Measurements from ENCODE around the gene LAP3.
"Not testable (repeated sequence)": the region's sequence is repeated elsewhere in the genome, so short reads cannot be mapped to it uniquely, and the experiment has no call there.

LAP3 gene

GRCh38 chr4:17576932-17577664, at the start of gene LAP3:
Gene LAP3 (plus strand): TSS chr4:17577198. CDS start chr4:17577466, 268 bp downstream.
- peak; percentile 95 for FAIRE-seq

GRCh38 chr4:17528551-17529165, 48.3 kb upstream of the LAP3 start:
- no peak for FAIRE-seq

GRCh38 chr4:17531538-17532285, 45.3 kb upstream of the LAP3 start:
- FAIRE-seq: no peak

GRCh38 chr4:17534705-17535104, 42.3 kb upstream of the LAP3 start:
- no peak for FAIRE-seq

GRCh38 chr4:17535242-17535641, 41.8 kb upstream of the LAP3 start:
- FAIRE-seq: no peak

- FAIRE-seq: no peak
Observed at GRCh38 chr4:17535906-17536305, 41.1 kb upstream of the LAP3 start.

GRCh38 chr4:17537060-17537459, 39.9 kb upstream of the LAP3 start:
- FAIRE-seq: not testable (repeated sequence)

GRCh38 chr4:17544205-17544604, 32.8 kb upstream of the LAP3 start:
- no peak for FAIRE-seq

- FAIRE-seq: no peak
Observed at GRCh38 chr4:17544831-17545234, 32.2 kb upstream of the LAP3 start.

GRCh38 chr4:17545374-17546140, 31.4 kb upstream of the LAP3 start:
- no peak for FAIRE-seq

- no peak for FAIRE-seq
Observed at GRCh38 chr4:17546222-17546621, 30.8 kb upstream of the LAP3 start.

GRCh38 chr4:17546678-17547077, 30.3 kb upstream of the LAP3 start:
- FAIRE-seq: no peak

- FAIRE-seq: no peak
Observed at GRCh38 chr4:17550549-17550948, 26.4 kb upstream of the LAP3 start.

- no peak for FAIRE-seq
Observed at GRCh38 chr4:17552427-17552826, 24.6 kb upstream of the LAP3 start.

GRCh38 chr4:17554568-17554967, 22.4 kb upstream of the LAP3 start:
- no peak for FAIRE-seq

- FAIRE-seq: no peak
Observed at GRCh38 chr4:17556498-17556897, 20.5 kb upstream of the LAP3 start.

GRCh38 chr4:17557880-17558279, 19.1 kb upstream of the LAP3 start:
- FAIRE-seq: no peak

GRCh38 chr4:17558941-17559708, 17.9 kb upstream of the LAP3 start:
- FAIRE-seq: no peak

GRCh38 chr4:17559709-17560048, 17.3 kb upstream of the LAP3 start:
- no peak for FAIRE-seq

- no peak for FAIRE-seq
Observed at GRCh38 chr4:17560065-17560673, 16.8 kb upstream of the LAP3 start.

GRCh38 chr4:17561195-17561909, 15.6 kb upstream of the LAP3 start:
- FAIRE-seq: no peak
